ENCODE measurements around the gene MLXIPL.
"Not testable (repeated sequence)": the region's sequence is repeated elsewhere in the genome, so short reads cannot be mapped to it uniquely, and the experiment has no call there.

Gene MLXIPL

DNA sequence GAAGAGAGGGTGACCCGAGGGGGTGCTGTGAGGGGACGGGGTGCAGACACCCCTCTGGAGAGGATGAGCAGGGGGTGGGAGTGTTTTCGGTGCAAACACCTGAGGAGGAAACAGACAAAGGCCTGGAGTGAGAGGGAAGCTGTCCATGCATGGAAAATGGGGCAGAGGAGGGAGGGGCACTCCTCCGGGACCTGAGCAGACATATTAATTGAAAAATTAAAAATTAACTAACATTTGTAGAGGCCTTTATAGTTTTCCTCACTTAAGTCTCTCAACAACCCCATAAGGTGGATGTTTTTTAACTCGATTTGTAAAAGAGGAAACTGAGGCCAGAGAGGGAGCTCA lies 44.5 kb upstream of the MLXIPL start:
- H3K4me3 ChIP-seq (ENCODE audit: low read depth, low read length): peak overlapping the region; percentile 72
- ChIA-PET POLR2A (no interaction called here), CTCF (interaction anchor here (0.8 to 3.3 kb wide), 19 partner anchors 9 to 69 kb away, joined by 3 to 34 read pairs (median 5); partner anchors contain the start of gene BUD23)
- DNase-seq (ENCODE audit: low read depth, low spot score): no peak
- TF ChIP-seq, protein P1, sequence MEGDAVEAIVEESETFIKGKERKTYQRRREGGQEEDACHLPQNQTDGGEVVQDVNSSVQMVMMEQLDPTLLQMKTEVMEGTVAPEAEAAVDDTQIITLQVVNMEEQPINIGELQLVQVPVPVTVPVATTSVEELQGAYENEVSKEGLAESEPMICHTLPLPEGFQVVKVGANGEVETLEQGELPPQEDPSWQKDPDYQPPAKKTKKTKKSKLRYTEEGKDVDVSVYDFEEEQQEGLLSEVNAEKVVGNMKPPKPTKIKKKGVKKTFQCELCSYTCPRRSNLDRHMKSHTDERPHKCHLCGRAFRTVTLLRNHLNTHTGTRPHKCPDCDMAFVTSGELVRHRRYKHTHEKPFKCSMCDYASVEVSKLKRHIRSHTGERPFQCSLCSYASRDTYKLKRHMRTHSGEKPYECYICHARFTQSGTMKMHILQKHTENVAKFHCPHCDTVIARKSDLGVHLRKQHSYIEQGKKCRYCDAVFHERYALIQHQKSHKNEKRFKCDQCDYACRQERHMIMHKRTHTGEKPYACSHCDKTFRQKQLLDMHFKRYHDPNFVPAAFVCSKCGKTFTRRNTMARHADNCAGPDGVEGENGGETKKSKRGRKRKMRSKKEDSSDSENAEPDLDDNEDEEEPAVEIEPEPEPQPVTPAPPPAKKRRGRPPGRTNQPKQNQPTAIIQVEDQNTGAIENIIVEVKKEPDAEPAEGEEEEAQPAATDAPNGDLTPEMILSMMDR (IDR thresholded peaks at IDR 0.05; ENCODE audit: insufficient read depth, low read length, missing control alignments): no peak

DNA sequence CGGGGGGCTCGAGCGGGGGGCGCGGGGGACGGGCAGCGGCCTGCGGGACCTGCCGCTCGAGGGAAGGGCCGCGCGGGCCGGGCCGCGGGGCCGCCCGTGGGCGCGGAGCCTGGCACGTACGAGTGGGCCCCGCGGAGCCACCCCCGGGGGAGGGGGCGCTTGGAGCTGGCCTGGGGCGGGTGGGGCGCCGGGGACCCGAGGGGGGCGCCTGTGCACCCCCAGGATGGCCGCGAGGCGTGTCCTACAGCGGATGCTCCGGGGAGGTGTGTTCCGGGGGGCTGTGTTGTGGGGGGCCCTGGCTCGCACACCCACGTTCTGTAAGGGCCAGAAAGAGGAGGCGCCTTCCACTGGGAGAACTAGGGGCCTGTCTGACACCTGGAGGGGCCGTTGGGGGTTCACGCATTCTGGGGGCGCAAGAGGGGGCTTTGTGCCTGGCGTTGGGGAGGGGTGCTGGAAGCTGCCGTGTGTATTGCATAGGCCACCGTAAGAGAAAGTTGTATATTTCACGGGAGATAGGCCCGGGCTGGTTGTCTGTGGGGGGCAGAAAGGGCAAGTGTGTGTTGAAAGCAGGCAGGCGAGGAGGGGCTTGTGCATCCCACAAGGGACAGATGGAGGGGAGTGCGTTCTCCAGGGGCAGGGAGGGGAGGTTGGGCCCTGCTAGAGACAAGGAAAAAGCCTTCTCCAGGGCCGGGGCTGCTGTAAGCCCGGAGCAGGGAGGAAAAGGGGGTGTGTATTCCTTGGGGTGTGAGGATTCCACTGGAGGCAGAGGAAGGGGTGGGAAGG lies 44.0 kb upstream of the MLXIPL start:
- peak overlapping the region; percentile 72 for H3K4me3 ChIP-seq (ENCODE audit: low read depth, low read length)
- ChIA-PET POLR2A (no interaction called here), CTCF (interaction anchor here (0.5 to 3.3 kb wide), 44 partner anchors 8 to 326 kb away, joined by 3 to 34 read pairs (median 4); partner anchors contain the start of gene BUD23)
- TF ChIP-seq, protein P1 (IDR thresholded peaks at IDR 0.05; ENCODE audit: insufficient read depth, low read length, missing control alignments): no peak
- DNase-seq (ENCODE audit: low read depth, low spot score): no peak

DNA sequence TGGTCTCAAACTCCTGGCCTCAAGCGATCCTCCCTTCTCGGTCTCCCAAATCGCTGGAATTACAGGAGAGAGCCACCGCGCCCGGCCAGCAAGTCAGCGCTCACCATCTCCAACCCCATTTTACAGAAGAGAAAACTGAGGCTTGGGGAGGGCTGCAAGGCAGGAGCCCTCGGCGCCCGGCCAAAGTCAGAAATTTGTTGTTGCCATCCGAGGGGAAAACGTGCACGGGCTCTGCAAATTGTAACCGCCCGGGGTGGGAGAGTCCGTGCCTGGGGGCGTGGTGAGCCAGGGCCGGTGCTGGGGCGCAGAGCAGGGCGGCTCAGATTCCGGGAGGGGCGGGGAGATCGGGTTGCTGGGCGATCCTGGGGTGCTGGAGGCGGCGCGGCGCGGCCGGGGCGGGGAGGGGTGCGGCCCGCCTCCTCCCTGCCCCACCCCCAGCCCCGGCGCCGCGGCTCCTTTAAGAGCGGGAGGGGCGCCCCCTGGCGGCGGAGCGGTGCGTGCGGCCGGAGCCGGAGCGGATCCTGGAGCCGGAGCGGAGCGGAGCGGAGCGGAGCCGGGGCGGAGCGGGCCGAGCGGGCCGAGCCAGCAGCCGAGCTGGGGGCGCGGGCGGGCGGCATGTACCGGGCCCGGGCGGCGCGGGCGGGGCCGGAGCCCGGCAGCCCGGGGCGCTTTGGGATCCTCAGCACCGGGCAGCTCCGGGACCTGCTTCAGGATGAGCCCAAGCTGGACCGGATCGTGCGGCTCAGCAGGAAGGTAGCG lies 43.2 kb upstream of the MLXIPL start, which contains the start of gene VPS37D:
Gene VPS37D (plus strand): TSS at position 488 of the 759 bp plus-strand sequence. CDS start 128 bp downstream, at position 616.
- peak; percentile 3 for DNase-seq (ENCODE audit: low read depth, low spot score)
- TF ChIP-seq, protein P1 (IDR thresholded peaks at IDR 0.05; ENCODE audit: insufficient read depth, low read length, missing control alignments): peak; percentile 84
- ChIA-PET POLR2A (no interaction called here), CTCF (interaction anchor here (0.6 to 3.3 kb wide), 39 partner anchors 8 to 128 kb away, joined by 3 to 34 read pairs (median 4); partner anchors contain the start of gene BUD23)
- H3K4me3 ChIP-seq (ENCODE audit: low read depth, low read length): peak within 1 kb of the TSS; percentile 72

DNA sequence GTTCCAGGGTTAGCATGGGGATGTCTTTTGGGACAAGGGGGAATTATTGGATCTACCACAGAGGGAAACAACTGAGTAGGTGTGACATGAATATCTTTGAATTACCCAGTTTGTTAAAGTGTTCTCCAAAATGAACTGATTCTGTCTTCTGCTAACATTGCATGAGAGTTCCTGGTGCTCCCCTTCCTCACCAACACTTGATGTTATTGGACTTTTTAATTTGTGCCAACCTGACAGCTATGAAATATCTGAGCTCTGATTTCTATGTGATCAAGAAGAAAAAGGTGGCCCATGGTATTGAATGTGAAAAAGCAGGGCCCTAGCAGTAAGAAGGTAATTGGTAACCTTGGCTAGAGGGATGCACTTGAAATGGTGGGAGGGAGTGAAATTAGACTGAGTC lies 38.7 kb upstream of the MLXIPL start:
- TF ChIP-seq, protein P1 (IDR thresholded peaks at IDR 0.05; ENCODE audit: insufficient read depth, low read length, missing control alignments): no peak

DNA sequence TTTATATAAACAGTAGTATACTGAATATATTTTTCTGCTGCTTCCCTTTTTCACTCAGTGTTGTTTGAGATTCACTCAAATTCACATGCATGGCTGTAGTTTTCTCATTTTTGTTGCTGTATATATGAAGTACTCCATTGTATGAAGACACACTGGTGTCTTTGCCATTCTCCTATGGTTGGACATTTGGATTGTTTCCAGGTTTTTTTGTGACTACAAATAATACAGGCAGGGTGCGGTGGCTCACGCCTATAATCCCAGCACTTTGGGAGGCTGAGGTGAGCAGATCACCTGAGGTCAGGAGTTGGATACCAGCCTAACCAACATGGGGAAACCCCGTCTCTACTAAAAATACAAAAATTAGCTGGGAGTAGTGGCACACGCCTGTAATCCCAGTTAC lies 36.3 kb upstream of the MLXIPL start:
- CTCF ChIA-PET: interaction anchor here (1.1 kb wide), 1 partner anchor 32 kb away, joined by 3 read pairs; no protein-coding TSS in a partner anchor
- DNase-seq (ENCODE audit: low read depth, low spot score); POLR2A ChIA-PET; H3K4me3 ChIP-seq (ENCODE audit: low read depth, low read length): not testable (repeated sequence)

More for the DNA sequence above, 38.7 kb upstream of the MLXIPL start:
- no peak for DNase-seq (ENCODE audit: low read depth, low spot score)
- ChIA-PET POLR2A (no interaction called here), CTCF (no interaction called here)
- no peak overlapping the region for H3K4me3 ChIP-seq (ENCODE audit: low read depth, low read length)

DNA sequence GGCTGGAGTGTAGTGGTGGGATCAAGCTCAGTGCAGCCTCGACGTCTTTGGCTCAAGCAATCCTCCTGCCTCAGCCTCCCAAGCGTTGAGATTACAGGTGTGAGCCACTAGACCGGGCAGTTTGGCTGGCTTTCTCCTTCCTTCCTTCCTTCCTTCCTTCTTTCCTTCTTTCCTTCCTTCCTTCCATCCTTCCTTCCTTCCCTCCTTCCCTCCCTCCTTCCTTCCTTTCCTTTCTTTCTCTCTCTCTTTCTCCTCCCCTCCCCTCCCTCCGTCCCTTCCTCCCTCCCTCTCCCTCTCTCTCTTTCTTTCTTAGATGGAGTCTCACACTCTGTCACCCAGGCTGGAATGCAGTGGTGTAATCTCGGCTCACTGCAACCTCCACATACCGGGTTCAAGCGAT lies 35.7 kb upstream of the MLXIPL start:
- DNase-seq (ENCODE audit: low read depth, low spot score): no peak
- TF ChIP-seq, protein P1 (IDR thresholded peaks at IDR 0.05; ENCODE audit: insufficient read depth, low read length, missing control alignments): no peak
- no peak overlapping the region for H3K4me3 ChIP-seq (ENCODE audit: low read depth, low read length)
- ChIA-PET CTCF (interaction anchor here (1.0 kb wide), 1 partner anchor 8 kb away, joined by 3 read pairs; the partner anchor contains the start of gene VPS37D), POLR2A (no interaction called here)

DNA sequence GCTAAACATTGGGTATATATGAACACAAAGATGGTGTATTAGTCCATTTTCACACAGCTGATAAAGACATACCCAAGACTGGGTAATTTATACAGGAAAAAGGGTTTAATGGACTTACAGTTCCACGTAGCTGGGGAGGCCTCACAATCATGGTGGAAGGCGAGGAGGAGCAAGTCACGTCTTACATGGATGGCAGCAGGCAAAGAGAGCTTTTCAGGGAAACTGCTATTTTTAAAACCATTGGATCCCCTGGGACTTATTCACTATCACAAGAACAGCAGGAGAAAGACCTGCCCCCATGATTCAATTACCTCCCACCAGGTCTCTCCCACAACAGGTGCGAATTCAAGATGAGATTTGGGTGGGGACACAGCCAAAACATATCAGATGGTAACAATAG lies 31.0 kb upstream of the MLXIPL start:
- POLR2A ChIA-PET; H3K4me3 ChIP-seq (ENCODE audit: low read depth, low read length); DNase-seq (ENCODE audit: low read depth, low spot score): not testable (repeated sequence)
- CTCF ChIA-PET: interaction anchor here (1.8 to 2.0 kb wide), 2 partner anchors 13 to 49 kb away, joined by 6 read pairs; no protein-coding TSS in a partner anchor

Measured in AG04449 (cell line).